Measurements from ENCODE around the gene ERG.

DNA sequence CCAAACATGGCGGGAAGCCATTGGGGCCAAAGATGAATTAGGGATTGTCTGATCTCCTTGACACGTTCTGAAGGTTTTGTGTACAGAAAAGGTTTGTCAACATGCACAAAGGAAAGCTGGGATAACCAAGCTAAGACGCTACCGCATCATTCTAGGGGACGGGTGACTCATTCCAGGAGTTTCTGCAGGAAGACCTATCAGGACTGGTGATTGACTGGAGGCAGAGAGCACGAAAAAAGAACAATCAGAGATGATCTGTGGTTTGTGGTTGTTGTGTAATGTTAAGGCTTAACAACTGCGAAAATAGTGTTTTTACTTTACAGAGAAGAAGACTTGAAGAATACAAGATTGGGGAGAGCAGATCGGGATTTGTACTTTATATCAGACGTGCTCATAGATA is 22.2 kb upstream of the ERG start:
- TF ChIP-seq, protein P1, sequence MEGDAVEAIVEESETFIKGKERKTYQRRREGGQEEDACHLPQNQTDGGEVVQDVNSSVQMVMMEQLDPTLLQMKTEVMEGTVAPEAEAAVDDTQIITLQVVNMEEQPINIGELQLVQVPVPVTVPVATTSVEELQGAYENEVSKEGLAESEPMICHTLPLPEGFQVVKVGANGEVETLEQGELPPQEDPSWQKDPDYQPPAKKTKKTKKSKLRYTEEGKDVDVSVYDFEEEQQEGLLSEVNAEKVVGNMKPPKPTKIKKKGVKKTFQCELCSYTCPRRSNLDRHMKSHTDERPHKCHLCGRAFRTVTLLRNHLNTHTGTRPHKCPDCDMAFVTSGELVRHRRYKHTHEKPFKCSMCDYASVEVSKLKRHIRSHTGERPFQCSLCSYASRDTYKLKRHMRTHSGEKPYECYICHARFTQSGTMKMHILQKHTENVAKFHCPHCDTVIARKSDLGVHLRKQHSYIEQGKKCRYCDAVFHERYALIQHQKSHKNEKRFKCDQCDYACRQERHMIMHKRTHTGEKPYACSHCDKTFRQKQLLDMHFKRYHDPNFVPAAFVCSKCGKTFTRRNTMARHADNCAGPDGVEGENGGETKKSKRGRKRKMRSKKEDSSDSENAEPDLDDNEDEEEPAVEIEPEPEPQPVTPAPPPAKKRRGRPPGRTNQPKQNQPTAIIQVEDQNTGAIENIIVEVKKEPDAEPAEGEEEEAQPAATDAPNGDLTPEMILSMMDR (IDR thresholded peaks at IDR 0.05), result no peak
- no peak for TF ChIP-seq POLR2A (IDR thresholded peaks at IDR 0.05)

Data from heart left ventricle (tissue), 13 donors.